ENCODE data around the gene TSHZ2.
"Not testable (repeated sequence)": the region's sequence is repeated elsewhere in the genome, so short reads cannot be mapped to it uniquely, and the experiment has no call there.

Gene TSHZ2

DNA sequence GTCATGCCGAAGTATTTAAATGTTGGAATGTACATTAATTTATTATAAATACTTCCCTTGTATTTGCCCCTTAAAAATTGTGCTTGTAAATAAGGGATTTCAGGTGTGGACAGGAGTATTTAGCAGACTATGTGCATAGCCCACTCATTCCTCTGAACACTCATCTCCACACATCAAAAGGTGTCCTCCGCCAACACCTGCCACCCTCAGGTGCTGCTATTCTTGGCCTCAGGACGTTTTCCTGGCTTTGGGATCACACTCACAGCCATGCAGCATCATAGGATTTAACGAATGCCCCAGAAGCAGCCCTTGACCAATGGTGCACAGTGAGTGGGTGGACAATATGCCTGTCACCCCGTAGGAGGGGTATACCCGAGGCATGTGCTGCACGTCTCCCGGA is 390.6 kb downstream of the TSHZ2 start:
- TF ChIP-seq, protein P1, sequence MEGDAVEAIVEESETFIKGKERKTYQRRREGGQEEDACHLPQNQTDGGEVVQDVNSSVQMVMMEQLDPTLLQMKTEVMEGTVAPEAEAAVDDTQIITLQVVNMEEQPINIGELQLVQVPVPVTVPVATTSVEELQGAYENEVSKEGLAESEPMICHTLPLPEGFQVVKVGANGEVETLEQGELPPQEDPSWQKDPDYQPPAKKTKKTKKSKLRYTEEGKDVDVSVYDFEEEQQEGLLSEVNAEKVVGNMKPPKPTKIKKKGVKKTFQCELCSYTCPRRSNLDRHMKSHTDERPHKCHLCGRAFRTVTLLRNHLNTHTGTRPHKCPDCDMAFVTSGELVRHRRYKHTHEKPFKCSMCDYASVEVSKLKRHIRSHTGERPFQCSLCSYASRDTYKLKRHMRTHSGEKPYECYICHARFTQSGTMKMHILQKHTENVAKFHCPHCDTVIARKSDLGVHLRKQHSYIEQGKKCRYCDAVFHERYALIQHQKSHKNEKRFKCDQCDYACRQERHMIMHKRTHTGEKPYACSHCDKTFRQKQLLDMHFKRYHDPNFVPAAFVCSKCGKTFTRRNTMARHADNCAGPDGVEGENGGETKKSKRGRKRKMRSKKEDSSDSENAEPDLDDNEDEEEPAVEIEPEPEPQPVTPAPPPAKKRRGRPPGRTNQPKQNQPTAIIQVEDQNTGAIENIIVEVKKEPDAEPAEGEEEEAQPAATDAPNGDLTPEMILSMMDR (IDR thresholded peaks at IDR 0.05; ENCODE audit: insufficient read depth, low read length, poor library complexity, severe bottlenecking), result no peak
- no peak for DNase-seq (ENCODE audit: extremely low read depth, insufficient read length)
- H3K4me3 ChIP-seq (replicated peaks; ENCODE audit: low read depth, low read length), result no peak overlapping the region
- no peaks in the 10 kb centered on the region; the same call in 1 of the 2 replicates for H3K27me3 ChIP-seq (replicated peaks; ENCODE audit: control insufficient read depth, insufficient read depth, low read length)
- no peaks in the 10 kb centered on the region for H3K36me3 ChIP-seq (ENCODE audit: control insufficient read depth, insufficient read depth, low read length)

DNA sequence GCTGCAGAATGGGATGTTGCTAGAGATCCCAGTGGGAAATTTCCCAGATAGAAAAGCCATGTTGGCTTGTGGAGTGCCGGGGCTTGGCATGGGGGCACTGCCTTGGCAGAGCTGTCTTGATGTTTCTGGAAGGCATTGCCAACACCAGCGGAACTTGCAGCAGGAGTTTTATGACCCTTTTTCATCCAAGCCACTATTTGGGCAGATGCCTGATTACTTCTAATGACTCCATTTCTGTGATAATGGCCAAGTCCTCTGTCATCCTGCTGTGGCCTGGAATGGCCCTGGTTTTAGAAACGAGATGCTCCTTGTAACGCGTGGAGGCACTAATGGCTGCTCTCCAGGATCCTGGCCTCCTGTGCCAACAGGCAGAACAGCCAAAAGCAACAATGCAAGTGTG is 392.5 kb downstream of the TSHZ2 start:
- DNase-seq (ENCODE audit: extremely low read depth, insufficient read length), result no peak
- no peaks in the 10 kb centered on the region for H3K27me3 ChIP-seq (replicated peaks; ENCODE audit: control insufficient read depth, insufficient read depth, low read length)
- H3K36me3 ChIP-seq (ENCODE audit: control insufficient read depth, insufficient read depth, low read length), result no peaks in the 10 kb centered on the region
- TF ChIP-seq, protein P1 (IDR thresholded peaks at IDR 0.05; ENCODE audit: insufficient read depth, low read length, poor library complexity, severe bottlenecking), result no peak
- H3K4me3 ChIP-seq (replicated peaks; ENCODE audit: low read depth, low read length), result no peak overlapping the region

DNA sequence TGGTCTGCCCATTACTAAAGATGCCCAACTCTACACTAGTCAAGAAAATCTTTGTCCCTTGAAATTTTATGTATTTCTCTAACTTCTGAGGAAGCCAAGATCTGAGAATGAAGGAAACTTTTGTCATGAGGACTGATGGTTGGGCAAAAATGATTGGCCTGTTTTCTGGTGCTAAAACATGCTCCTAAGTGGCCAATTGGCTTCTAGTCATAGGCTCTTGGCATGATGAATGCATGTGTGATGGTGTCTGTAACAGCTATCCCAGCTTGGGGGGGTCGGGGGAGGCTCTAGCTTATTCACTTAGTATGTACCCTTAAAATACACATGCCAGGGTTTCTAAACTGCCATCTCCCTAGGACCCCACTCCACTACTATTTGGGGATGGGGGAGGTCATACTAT is 392.9 kb downstream of the TSHZ2 start:
- no peaks in the 10 kb centered on the region for H3K36me3 ChIP-seq (ENCODE audit: control insufficient read depth, insufficient read depth, low read length)
- DNase-seq (ENCODE audit: extremely low read depth, insufficient read length), result no peak

DNA sequence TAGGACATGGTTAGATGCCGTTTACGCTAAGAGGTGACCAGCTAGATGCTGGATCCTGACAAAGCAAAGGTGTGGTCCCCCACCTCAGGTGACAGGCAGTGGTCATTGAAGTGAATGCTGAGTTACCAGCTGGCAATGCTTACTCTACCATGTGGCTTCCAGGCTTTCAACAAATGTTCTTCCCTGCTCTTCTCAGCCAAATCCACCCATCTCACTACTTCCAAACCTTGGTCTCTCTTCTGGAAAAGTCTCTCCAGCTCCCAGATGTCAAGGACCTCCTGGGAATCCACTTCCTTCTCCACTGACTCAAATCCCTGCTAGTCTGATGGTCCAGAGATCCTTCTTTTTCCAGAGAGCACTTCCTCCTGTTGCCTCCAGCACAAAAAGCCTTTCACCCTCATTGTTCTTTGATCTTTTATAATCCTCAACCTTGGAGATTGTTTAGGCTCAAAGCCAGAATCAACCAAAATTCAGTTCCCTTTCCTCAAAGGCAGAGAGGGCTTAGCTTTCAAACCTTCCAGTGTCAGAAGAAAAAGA is 393.4 kb downstream of the TSHZ2 start:
- DNase-seq (ENCODE audit: extremely low read depth, insufficient read length), result no peak
- Histone ChIP-seq H3K4me3 (replicated peaks; ENCODE audit: low read depth, low read length) (no peak overlapping the region), H3K27me3 (replicated peaks; ENCODE audit: control insufficient read depth, insufficient read depth, low read length) (no peaks in the 10 kb centered on the region), H3K36me3 (ENCODE audit: control insufficient read depth, insufficient read depth, low read length) (no peaks in the 10 kb centered on the region)
- TF ChIP-seq, protein P1 (IDR thresholded peaks at IDR 0.05; ENCODE audit: insufficient read depth, low read length, poor library complexity, severe bottlenecking), result no peak

More for the DNA sequence above, 392.9 kb downstream of the TSHZ2 start:
- TF ChIP-seq, protein P1 (IDR thresholded peaks at IDR 0.05; ENCODE audit: insufficient read depth, low read length, poor library complexity, severe bottlenecking), result no peak
- Histone ChIP-seq H3K27me3 (replicated peaks; ENCODE audit: control insufficient read depth, insufficient read depth, low read length) (no peaks in the 10 kb centered on the region), H3K4me3 (replicated peaks; ENCODE audit: low read depth, low read length) (no peak overlapping the region)

DNA sequence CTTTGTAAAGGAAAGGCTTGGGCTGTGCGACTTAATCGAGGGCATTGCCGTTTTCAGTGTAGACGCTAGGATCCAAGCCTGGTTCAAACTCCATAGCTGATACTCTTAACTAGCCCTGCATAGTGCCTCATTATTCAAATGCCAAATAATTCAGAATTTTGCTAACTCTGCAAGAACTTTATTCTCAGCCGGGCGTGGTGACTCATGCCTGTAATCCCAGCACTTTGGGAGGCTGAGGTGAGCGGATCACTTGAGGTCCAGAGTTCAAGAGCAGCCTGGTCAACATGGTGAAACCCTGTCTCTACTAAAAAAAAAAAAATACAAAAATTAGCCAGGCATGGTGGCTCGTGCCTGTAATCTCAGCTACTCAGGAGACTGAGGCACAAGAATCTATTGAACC is 394.8 kb downstream of the TSHZ2 start:
- DNase-seq (ENCODE audit: extremely low read depth, insufficient read length); H3K4me3 ChIP-seq (replicated peaks; ENCODE audit: low read depth, low read length); H3K36me3 ChIP-seq (ENCODE audit: control insufficient read depth, insufficient read depth, low read length); H3K27me3 ChIP-seq (replicated peaks; ENCODE audit: control insufficient read depth, insufficient read depth, low read length): not testable (repeated sequence)

DNA sequence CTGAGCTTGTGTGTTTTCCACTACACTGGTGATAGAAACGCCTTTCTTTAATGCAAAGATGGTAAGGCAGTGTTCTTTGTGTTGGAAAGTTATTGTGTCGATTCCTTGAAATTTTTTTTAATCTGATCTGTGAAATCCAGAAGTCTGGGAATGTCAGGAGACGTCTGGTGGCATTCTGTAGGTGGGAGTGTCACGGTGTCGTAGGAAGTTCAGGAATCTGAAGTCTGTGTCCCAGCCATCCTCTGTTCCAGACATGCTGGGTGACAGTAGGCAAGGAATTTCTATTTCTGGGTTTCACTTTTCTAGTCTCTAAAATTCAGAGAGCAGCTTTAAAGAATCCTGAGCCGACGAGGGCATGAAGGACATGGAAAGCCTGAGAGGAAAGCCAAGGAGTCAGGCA is 397.7 kb downstream of the TSHZ2 start:
- H3K4me3 ChIP-seq (replicated peaks; ENCODE audit: low read depth, low read length), result no peak overlapping the region
- TF ChIP-seq, protein P1 (IDR thresholded peaks at IDR 0.05; ENCODE audit: insufficient read depth, low read length, poor library complexity, severe bottlenecking), result no peak
- no peak for DNase-seq (ENCODE audit: extremely low read depth, insufficient read length)
- no peaks in the 10 kb centered on the region for H3K27me3 ChIP-seq (replicated peaks; ENCODE audit: control insufficient read depth, insufficient read depth, low read length)
- no peaks in the 10 kb centered on the region for H3K36me3 ChIP-seq (ENCODE audit: control insufficient read depth, insufficient read depth, low read length)
